Thoracic aorta (tissue), 2 donors: Measurements from ENCODE around the gene CD160. TPM values are rescaled to one million over a fixed set of nuclear protein-coding genes. Genes with fewer than 3 reads are reported as not detected.

Experiments
- ATAC-seq: fragments of 150-250 bp; one replicate; pipeline ENCODE4 v1.8.0; 2017; ENCODE audit warnings: low read depth; ENCODE audit not compliant: insufficient number of reproducible peaks, low FRiP score
- DNase-seq: peaks from one replicate; pipeline ENCODE4 v3.0.0-alpha.2; 2020; ENCODE audit warnings: low spot score
- H3K27ac ChIP-seq, 2 donors: fragments of 200-600 bp; sonication (generic); 1 replicate in 1 of 2; 2 replicates in 1 of 2; pipeline ENCODE4 v1.5.1; 2016; ENCODE audit warnings: mild to moderate bottlenecking in 2 of 2, moderate library complexity in 2 of 2
- H3K27me3 ChIP-seq: fragments of 200-600 bp; sonication (generic); replicated peaks from 2 replicates; pipeline ENCODE4 v1.6.0; 2016; ENCODE audit warnings: mild to moderate bottlenecking; ENCODE audit not compliant: insufficient read depth
- H3K36me3 ChIP-seq: fragments of 200-600 bp; sonication (generic); one replicate; pipeline ENCODE4 v1.5.1; 2016
- H3K4me1 ChIP-seq, 2 donors: fragments of 200-600 bp; sonication (generic); 1 replicate in 1 of 2; 2 replicates in 1 of 2; pipeline versions ENCODE4 v1.5.1 to v1.6.0; 2016; ENCODE audit warnings: low read depth in 2 of 2, mild to moderate bottlenecking in 1 of 2; ENCODE audit not compliant: control insufficient read depth in 1 of 2
- H3K4me3 ChIP-seq: fragments of 200-600 bp; sonication (generic); 2 replicates; pipeline ENCODE4 v1.5.1; 2016; ENCODE audit warnings: mild to moderate bottlenecking
- H3K9me3 ChIP-seq: fragments of 200-600 bp; sonication (generic); 2 replicates; pipeline ENCODE4 v1.5.1; 2016
- CTCF ChIP-seq: fragments of 200-600 bp; sonication (generic); IDR thresholded peaks from one replicate; pipeline ENCODE4 v1.5.1; 2019; ENCODE audit warnings: antibody characterized with exemption
- total RNA-seq, 2 donors: library from RNA; depleted of rRNA; stranded (reverse); fragments of >200 nt; gene quantifications; one replicate each; pipeline versions ENCODE4 v1.1.0 to v1.2.3, GENCODE V29; 2016

Gene CD160
- total RNA-seq, 2 donors from 2014 or later: 0.28 TPM; not detected in 1

- no peak overlapping the region for H3K4me3 ChIP-seq
- peaks cover 3% of the 10 kb centered on the region for H3K36me3 ChIP-seq
- ATAC-seq (no peak), DNase-seq (no peak)
- H3K9me3 ChIP-seq: no peaks in the 10 kb centered on the region
- H3K27me3 ChIP-seq: no peaks in the 10 kb centered on the region
- no peak overlapping the region for H3K27ac ChIP-seq
- TF ChIP-seq CTCF: no peak
- H3K4me1 ChIP-seq: no peaks in the 10 kb centered on the region
Observed at GRCh38 chr1:145729196-145729595, 9.9 kb downstream of the CD160 start.

GRCh38 chr1:145729666-145730436 is 10.6 kb downstream of the CD160 start:
- no peak overlapping the region for H3K27ac ChIP-seq

GRCh38 chr1:145730467-145730866 is 11.2 kb downstream of the CD160 start:
- peaks cover 3% of the 10 kb centered on the region for H3K36me3 ChIP-seq
- H3K27ac ChIP-seq: no peak overlapping the region
- DNase-seq: no peak
- TF ChIP-seq CTCF: no peak
- no peaks in the 10 kb centered on the region for H3K9me3 ChIP-seq
- no peaks in the 10 kb centered on the region for H3K4me1 ChIP-seq
- H3K4me3 ChIP-seq: no peak overlapping the region
- H3K27me3 ChIP-seq: no peaks in the 10 kb centered on the region
- no peak for ATAC-seq

More at GRCh38 chr1:145729666-145730436, 10.6 kb downstream of the CD160 start:
- no peak for TF ChIP-seq CTCF
- Histone ChIP-seq H3K36me3 (peaks cover 3% of the 10 kb centered on the region), H3K4me3 (no peak overlapping the region), H3K27me3 (no peaks in the 10 kb centered on the region), H3K4me1 (no peaks in the 10 kb centered on the region), H3K9me3 (no peaks in the 10 kb centered on the region)
- ATAC-seq (no peak), DNase-seq (no peak)

GRCh38 chr1:145730900-145731299 is 11.6 kb downstream of the CD160 start:
- Histone ChIP-seq H3K4me3 (no peak overlapping the region), H3K36me3 (peaks cover 3% of the 10 kb centered on the region), H3K4me1 (no peaks in the 10 kb centered on the region), H3K9me3 (no peaks in the 10 kb centered on the region), H3K27ac (no peak overlapping the region), H3K27me3 (no peaks in the 10 kb centered on the region)
- DNase-seq (no peak), ATAC-seq (no peak)
- no peak for TF ChIP-seq CTCF

- H3K27ac ChIP-seq: no peak overlapping the region
- H3K4me3 ChIP-seq: no peak overlapping the region
- TF ChIP-seq CTCF: no peak
- H3K4me1 ChIP-seq: peaks cover 0 to 7% of the 10 kb centered on the region in 2 donors
- no peak for ATAC-seq
- no peak for DNase-seq
- peaks cover 3% of the 10 kb centered on the region for H3K36me3 ChIP-seq
- H3K27me3 ChIP-seq: no peaks in the 10 kb centered on the region
- no peaks in the 10 kb centered on the region for H3K9me3 ChIP-seq
Observed at GRCh38 chr1:145736191-145736590, 16.9 kb downstream of the CD160 start.
